Measurements from ENCODE around the gene GPR39.

GRCh38 chr2:132403146-132403545 lies 13.5 kb upstream of the GPR39 start:
- no peak for TF ChIP-seq EZH2phosphoT487 (IDR thresholded peaks at IDR 0.05; ENCODE audit: low read length)
- no peak for TF ChIP-seq CTCF (IDR thresholded peaks at IDR 0.05; ENCODE audit: low read length)
- TF ChIP-seq EZH2 (optimal IDR thresholded peaks at IDR 0.05; ENCODE audit: low read depth, low read length): no peak
